GM23248 (cell line): ENCODE measurements around the gene SCRN2. TPM values are rescaled to one million over a fixed set of nuclear protein-coding genes. Genes with fewer than 3 reads are reported as not detected.

Source experiments
- DNase-seq: peaks from one replicate; pipeline ENCODE4 v3.0.0-alpha.2; 2015
- H2AFZ ChIP-seq: fragments of 200-600 bp; sonication (generic); 2 replicates; pipeline ENCODE4 v1.6.1; 2016; ENCODE audit warnings: antibody characterized with exemption
- H3F3A ChIP-seq: fragments of 200-600 bp; sonication (generic); 2 replicates; pipeline ENCODE4 v1.6.1; 2016; ENCODE audit warnings: mild to moderate bottlenecking, antibody characterized with exemption, mixed run types; ENCODE audit not compliant: insufficient read depth
- H3K27ac ChIP-seq: fragments of 200-600 bp; sonication (generic); 2 replicates; pipeline ENCODE4 v1.5.1; 2016; ENCODE audit warnings: mild to moderate bottlenecking
- H3K27me3 ChIP-seq: fragments of 200-600 bp; sonication (generic); replicated peaks from 2 replicates; pipeline ENCODE4 v1.6.1; 2016; ENCODE audit warnings: mild to moderate bottlenecking; ENCODE audit not compliant: insufficient read depth
- H3K36me3 ChIP-seq: fragments of 200-600 bp; sonication (generic); 2 replicates; pipeline ENCODE4 v1.6.1; 2016; ENCODE audit warnings: low read depth, mild to moderate bottlenecking
- H3K4me1 ChIP-seq: fragments of 200-600 bp; sonication (generic); 2 replicates; pipeline ENCODE4 v1.6.1; 2016; ENCODE audit warnings: mild to moderate bottlenecking; ENCODE audit not compliant: insufficient read depth
- H3K4me2 ChIP-seq: fragments of 200-600 bp; sonication (generic); one replicate; pipeline ENCODE4 v1.6.1; 2016; ENCODE audit warnings: mild to moderate bottlenecking; ENCODE audit not compliant: unreplicated experiment
- H3K4me3 ChIP-seq: fragments of 200-600 bp; sonication (generic); 2 replicates; pipeline ENCODE4 v1.5.1; 2016; ENCODE audit warnings: mild to moderate bottlenecking
- H3K79me2 ChIP-seq: fragments of 200-600 bp; sonication (generic); 2 replicates; pipeline ENCODE4 v1.6.1; 2016; ENCODE audit warnings: mild to moderate bottlenecking; ENCODE audit not compliant: insufficient read depth
- H3K9ac ChIP-seq: fragments of 200-600 bp; sonication (generic); 2 replicates; pipeline ENCODE4 v1.6.1; 2016; ENCODE audit warnings: mild to moderate bottlenecking
- H3K9me2 ChIP-seq: fragments of 200-600 bp; sonication (generic); 2 replicates; pipeline ENCODE4 v1.6.1; 2016; ENCODE audit warnings: mixed run types, mild to moderate bottlenecking, moderate library complexity; ENCODE audit not compliant: insufficient read depth
- H3K9me3 ChIP-seq: fragments of 200-600 bp; sonication (generic); one replicate; pipeline ENCODE4 v1.6.1; 2017; ENCODE audit warnings: low read depth
- H4K20me1 ChIP-seq: fragments of 200-600 bp; sonication (generic); 2 replicates; pipeline ENCODE4 v1.6.0; 2016; ENCODE audit not compliant: insufficient read depth
- EZH2 ChIP-seq: fragments of 200-600 bp; sonication (generic); IDR thresholded peaks from 2 replicates; pipeline ENCODE4 v1.6.1; 2018; ENCODE audit warnings: antibody characterized with exemption, mild to moderate bottlenecking; ENCODE audit not compliant: insufficient read depth, poor library complexity, severe bottlenecking
- EZH2phosphoT487 ChIP-seq: fragments of 200-600 bp; sonication (generic); IDR thresholded peaks from 2 replicates; pipeline ENCODE4 v1.6.1; 2018; ENCODE audit warnings: antibody characterized with exemption, moderate library complexity, mild to moderate bottlenecking, low read depth; ENCODE audit not compliant: insufficient read depth
- WGBS, 2 experiments: methylation state at CpG; one replicate each; pipeline ENCODE4 v1.1.6; 2015 to 2017; ENCODE audit warnings: low lambda C conversion rate in 2 of 2, low coverage in 1 of 2; ENCODE audit errors: missing lambda C conversion rate in 2 of 2; 5-methylcytosine and 5-hydroxymethylcytosine counted together
- in situ Hi-C: fragments of 300-500 bp; cut with MboI; formaldehyde crosslinking; loops from 2 replicates; pipeline ENCODE4 v1.15.0; 2020
- polyA plus RNA-seq: library from polyadenylated mRNA; unstranded; fragments of >200 nt; fragmentation: Nextera tagmentation; extraction: Ambion mirVana; gene quantifications from 2 replicates; pipeline ENCODE4 v1.2.1, GENCODE V29; 2016
- total RNA-seq: library from RNA; depleted of rRNA; stranded (reverse); fragments of >200 nt; shearing (Covaris generic); gene quantifications from 2 replicates; pipeline ENCODE4 v1.2.3, GENCODE V29; 2014; rRNA removed

Gene SCRN2
- 36.3 and 41.2 TPM in 2 replicates for total RNA-seq
- polyA plus RNA-seq = 38.6 and 39.5 TPM in 2 replicates

DNA sequence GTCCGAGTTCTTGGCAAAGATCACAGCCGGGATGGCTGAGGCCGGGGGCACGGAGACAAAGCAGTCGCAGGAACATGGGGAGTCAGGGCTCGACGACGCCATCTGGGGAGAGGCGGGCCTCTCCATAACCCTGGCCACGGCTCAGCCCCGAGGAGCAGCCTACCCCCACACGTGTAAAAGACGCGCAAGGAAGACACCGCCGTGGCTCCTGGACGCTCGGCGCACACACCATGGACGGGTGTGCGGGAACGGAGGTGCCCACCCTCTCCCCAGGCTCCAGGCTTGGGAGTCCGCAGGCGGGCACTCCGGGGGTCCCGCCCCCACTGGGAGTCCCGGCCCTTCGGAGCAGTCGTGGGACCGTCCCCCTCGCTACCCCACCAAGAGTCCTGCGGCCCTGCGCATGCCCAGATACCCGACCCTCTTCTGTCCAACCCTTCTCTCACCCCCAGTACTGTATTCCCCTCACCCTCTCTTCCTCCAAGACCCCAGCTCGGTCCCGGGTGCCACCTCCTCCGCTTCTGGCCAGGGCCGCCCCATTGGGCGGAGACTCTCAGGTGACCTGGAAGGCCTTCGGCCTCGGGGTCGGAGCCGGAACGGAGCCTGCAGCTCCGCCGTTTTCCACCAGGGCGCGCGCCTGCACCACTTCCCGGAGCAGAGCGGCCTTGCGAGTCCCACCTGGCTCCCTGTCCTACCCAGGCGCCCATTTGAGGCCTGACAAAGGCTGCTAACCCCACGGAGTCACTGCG is at the start of gene SCRN2:
TSS of gene SCRN2 (minus strand) at position 532 of the 746 bp plus-strand sequence. CDS start at position 102, 430 bp downstream.
- Histone ChIP-seq H3K36me3 (no peaks in the 10 kb centered on the region), H2AFZ (peak within 1 kb of the TSS; percentile 96), H3K27me3 (no peaks in the 10 kb centered on the region), H3K9me3 (no peaks in the 10 kb centered on the region), H3K4me3 (peak within 1 kb of the TSS; percentile 92), H3K4me1 (peaks cover 16% of the 10 kb centered on the region), H3K4me2 (peak within 1 kb of the TSS; percentile 82), H3K27ac (no peak within 1 kb of the TSS), H3K9ac (peak within 1 kb of the TSS; percentile 79), H3K9me2 (no peaks in the 10 kb centered on the region), H4K20me1 (no peaks in the 10 kb centered on the region), H3F3A (no peaks in the 10 kb centered on the region), H3K79me2 (peaks cover 10% of the 10 kb centered on the region)
- DNase-seq = peak; percentile 88
- 1 to 2% methylated on average over 46 to 51 of the region's 55 CpGs for WGBS, 2 experiments
- in situ Hi-C loops = loop anchor here (5.0 kb wide), 1 partner anchor 46 kb away; no protein-coding TSS in a partner anchor
- TF ChIP-seq EZH2 (no peak), EZH2phosphoT487 (no peak)

GRCh38 chr17:47889734-47890529 is 48.9 kb upstream of the SCRN2 start:
- in situ Hi-C loops = loop anchor here (5.0 kb wide), 1 partner anchor 48 kb away; the partner anchor contains the start of gene SCRN2
- no peaks in the 10 kb centered on the region for H3K27me3 ChIP-seq
- TF ChIP-seq EZH2phosphoT487 (no peak), EZH2 (no peak)
- no peaks in the 10 kb centered on the region for H3K36me3 ChIP-seq
- no peak overlapping the region for H3K4me2 ChIP-seq
- WGBS, 2 experiments = 26 to 30% methylated on average over 11 of the region's 11 CpGs
- H2AFZ ChIP-seq = no peak overlapping the region
- no peak overlapping the region for H3K4me3 ChIP-seq
- peaks cover 9% of the 10 kb centered on the region for H3K79me2 ChIP-seq
- no peaks in the 10 kb centered on the region for H3K9me3 ChIP-seq
- no peak overlapping the region for H3K27ac ChIP-seq
- H3F3A ChIP-seq = no peaks in the 10 kb centered on the region
- no peaks in the 10 kb centered on the region for H3K9me2 ChIP-seq
- H3K4me1 ChIP-seq = peaks cover 5% of the 10 kb centered on the region; the same call in 1 of the 2 replicates
- DNase-seq = peak; percentile 89
- H4K20me1 ChIP-seq = no peaks in the 10 kb centered on the region
- no peak overlapping the region for H3K9ac ChIP-seq

DNA sequence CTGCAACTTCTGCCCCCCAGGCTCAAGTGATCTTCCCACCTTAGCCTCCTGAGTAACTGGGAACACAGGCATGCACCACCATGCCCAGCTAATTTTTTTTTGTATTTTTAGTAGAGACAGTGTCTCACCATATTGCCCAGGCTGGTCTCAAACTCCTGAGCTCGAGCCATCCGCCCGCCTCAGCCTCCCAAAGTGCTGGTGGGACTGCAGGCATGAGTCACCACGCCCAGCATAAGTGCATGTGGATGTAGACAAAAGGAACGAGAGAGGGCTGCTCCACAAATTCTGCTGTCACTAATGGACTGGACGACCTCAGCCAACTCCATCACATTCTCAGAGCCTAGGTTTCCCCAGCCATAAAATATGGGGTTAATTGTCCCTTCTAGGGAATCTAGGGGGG is 47.2 kb upstream of the SCRN2 start:
- no peaks in the 10 kb centered on the region for H3F3A ChIP-seq
- 76 to 81% methylated on average over 6 of the region's 6 CpGs for WGBS, 2 experiments
- in situ Hi-C loops = loop anchor here (5.0 kb wide), 1 partner anchor 46 kb away; the partner anchor contains the start of gene SCRN2

More for the DNA sequence above, 47.2 kb upstream of the SCRN2 start:
- H3K9me3 ChIP-seq = no peaks in the 10 kb centered on the region
- H4K20me1 ChIP-seq = no peaks in the 10 kb centered on the region
- no peak for DNase-seq
- H3K4me2 ChIP-seq = no peak overlapping the region
- H3K9me2 ChIP-seq = no peaks in the 10 kb centered on the region
- H3K27ac ChIP-seq = no peak overlapping the region
- H3K36me3 ChIP-seq = no peaks in the 10 kb centered on the region
- no peaks in the 10 kb centered on the region for H3K79me2 ChIP-seq
- H3K4me1 ChIP-seq = no peaks in the 10 kb centered on the region
- H2AFZ ChIP-seq = no peak overlapping the region
- TF ChIP-seq EZH2 (no peak), EZH2phosphoT487 (no peak)
- no peak overlapping the region for H3K9ac ChIP-seq
- no peak overlapping the region for H3K4me3 ChIP-seq
- H3K27me3 ChIP-seq = no peaks in the 10 kb centered on the region
